Measurements from ENCODE around the gene ESYT1. TPM values are rescaled to one million over a fixed set of nuclear protein-coding genes. Genes with fewer than 3 reads are reported as not detected.
A peak's percentile ranks its signal among the peaks of the same experiment; 100 is the strongest.

The ESYT1 gene
- total and polyA plus RNA-seq, 9 of the 15 experiments (the other 6 are each of a cell fraction or from before 2014, with no cell fraction given) = 132 to 420 (median 164) TPM

DNA sequence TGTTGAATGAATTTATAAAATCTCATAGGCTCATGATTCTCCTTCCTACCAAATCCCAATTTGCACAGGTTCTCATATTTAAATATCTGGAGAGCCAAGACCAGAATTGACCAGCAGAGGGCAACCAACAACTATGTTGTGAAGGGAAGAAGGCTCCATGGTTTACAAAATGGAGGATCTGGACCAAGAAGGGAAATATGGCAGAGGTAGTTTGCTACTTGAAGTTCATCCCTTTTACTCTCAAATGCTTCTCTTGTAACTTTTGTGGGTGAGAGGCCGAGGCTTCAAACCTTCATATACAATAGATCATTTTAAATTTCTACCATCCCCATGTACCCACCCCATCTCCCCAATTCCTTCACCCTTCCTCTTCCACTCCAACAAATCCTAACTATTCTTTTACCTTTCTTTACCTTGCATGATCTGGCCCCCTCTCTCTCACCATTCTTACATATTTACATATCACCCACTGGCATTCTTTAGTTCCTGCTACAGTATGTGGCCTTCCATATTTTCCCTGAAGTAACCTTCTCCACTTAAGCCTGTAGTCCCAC lies 65.0 kb downstream of the ESYT1 start (continued):
- peak; percentile 41; the same call in 1 of the 2 replicates for TF ChIP-seq POLR2H (tag; IDR thresholded peaks at IDR 0.05; ENCODE audit: low read depth)
- peak; percentile 58; the same call in 1 of the 2 replicates for TF ChIP-seq PHB2 (IDR thresholded peaks at IDR 0.05; ENCODE audit: low read depth)
- peak; percentile 27; the same call in 1 of the 2 replicates for TF ChIP-seq TAF7 (tag; IDR thresholded peaks at IDR 0.05)
- TF ChIP-seq, protein P1, sequence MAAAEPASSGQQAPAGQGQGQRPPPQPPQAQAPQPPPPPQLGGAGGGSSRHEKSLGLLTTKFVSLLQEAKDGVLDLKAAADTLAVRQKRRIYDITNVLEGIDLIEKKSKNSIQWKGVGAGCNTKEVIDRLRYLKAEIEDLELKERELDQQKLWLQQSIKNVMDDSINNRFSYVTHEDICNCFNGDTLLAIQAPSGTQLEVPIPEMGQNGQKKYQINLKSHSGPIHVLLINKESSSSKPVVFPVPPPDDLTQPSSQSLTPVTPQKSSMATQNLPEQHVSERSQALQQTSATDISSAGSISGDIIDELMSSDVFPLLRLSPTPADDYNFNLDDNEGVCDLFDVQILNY (CRISPR knock-in tag; IDR thresholded peaks at IDR 0.05) = no peak
- no peak for TF ChIP-seq MAFG (tag; conservative IDR thresholded peaks at IDR 0.05)
- peak; percentile 88 for TF ChIP-seq EHMT2 (IDR thresholded peaks at IDR 0.05)
- TF ChIP-seq ZNF766 (CRISPR knock-in tag; conservative IDR thresholded peaks at IDR 0.05) = 0 out of 2 replicates have a peak, but pooled peaks have one; percentile 37
- TF ChIP-seq BRD9 (IDR thresholded peaks at IDR 0.05; ENCODE audit: low read depth, partially characterized antibody) = peak; percentile 70
- TF ChIP-seq ZNF551 (CRISPR knock-in tag; IDR thresholded peaks at IDR 0.05) = no peak
- TF ChIP-seq, protein P2, sequence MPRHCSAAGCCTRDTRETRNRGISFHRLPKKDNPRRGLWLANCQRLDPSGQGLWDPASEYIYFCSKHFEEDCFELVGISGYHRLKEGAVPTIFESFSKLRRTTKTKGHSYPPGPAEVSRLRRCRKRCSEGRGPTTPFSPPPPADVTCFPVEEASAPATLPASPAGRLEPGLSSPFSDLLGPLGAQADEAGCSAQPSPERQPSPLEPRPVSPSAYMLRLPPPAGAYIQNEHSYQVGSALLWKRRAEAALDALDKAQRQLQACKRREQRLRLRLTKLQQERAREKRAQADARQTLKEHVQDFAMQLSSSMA (CRISPR knock-in tag; IDR thresholded peaks at IDR 0.05) = no peak
- TF ChIP-seq, protein P3, sequence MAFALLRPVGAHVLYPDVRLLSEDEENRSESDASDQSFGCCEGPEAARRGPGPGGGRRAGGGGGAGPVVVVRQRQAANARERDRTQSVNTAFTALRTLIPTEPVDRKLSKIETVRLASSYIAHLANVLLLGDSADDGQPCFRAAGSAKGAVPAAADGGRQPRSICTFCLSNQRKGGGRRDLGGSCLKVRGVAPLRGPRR (CRISPR knock-in tag; IDR thresholded peaks at IDR 0.05) = no peak
- 0 out of 4 replicates have a peak, but pooled peaks of 1 of the 2 experiments have one; percentile 26 for TF ChIP-seq HDAC1 (IDR thresholded peaks at IDR 0.05)
- peak; percentile 82 to 98 (median 82) for TF ChIP-seq CTCF (IDR thresholded peaks at IDR 0.05 in 2 of 3, conservative IDR thresholded peaks at IDR 0.05 in 1 of 3; ENCODE audit: insufficient read depth in 2 of 3, low read depth in 1 of 3, low read length in 3 of 3)
- no peak for TF ChIP-seq LARP7 (IDR thresholded peaks at IDR 0.05)
- TF ChIP-seq ARID1B (IDR thresholded peaks at IDR 0.05) = peak; percentile 10; the same call in 1 of the 2 replicates
- 0 out of 2 replicates have a peak, but pooled peaks have one; percentile 26 for TF ChIP-seq NR2C1 (IDR thresholded peaks at IDR 0.05)
- TF ChIP-seq NR2C1 (tag; IDR thresholded peaks at IDR 0.05) = no peak
- no peak for TF ChIP-seq ZNF239 (CRISPR knock-in tag; IDR thresholded peaks at IDR 0.05)
- peak; percentile 69; the same call in 1 of the 2 replicates for TF ChIP-seq CC2D1A (IDR thresholded peaks at IDR 0.05)

All from K562 (cell line).